NCI-H1436 treated with DMSO at 0.1 percent for 48 hours (cell line): ENCODE data around the gene SCRT2.
"Not testable (repeated sequence)": the region's sequence is repeated elsewhere in the genome, so short reads cannot be mapped to it uniquely, and the experiment has no call there.

Source experiments
- DNase-seq: peaks from one replicate; lab custom pipeline; 2025; lab: John Stamatoyannopoulos, UW

The SCRT2 gene

DNA sequence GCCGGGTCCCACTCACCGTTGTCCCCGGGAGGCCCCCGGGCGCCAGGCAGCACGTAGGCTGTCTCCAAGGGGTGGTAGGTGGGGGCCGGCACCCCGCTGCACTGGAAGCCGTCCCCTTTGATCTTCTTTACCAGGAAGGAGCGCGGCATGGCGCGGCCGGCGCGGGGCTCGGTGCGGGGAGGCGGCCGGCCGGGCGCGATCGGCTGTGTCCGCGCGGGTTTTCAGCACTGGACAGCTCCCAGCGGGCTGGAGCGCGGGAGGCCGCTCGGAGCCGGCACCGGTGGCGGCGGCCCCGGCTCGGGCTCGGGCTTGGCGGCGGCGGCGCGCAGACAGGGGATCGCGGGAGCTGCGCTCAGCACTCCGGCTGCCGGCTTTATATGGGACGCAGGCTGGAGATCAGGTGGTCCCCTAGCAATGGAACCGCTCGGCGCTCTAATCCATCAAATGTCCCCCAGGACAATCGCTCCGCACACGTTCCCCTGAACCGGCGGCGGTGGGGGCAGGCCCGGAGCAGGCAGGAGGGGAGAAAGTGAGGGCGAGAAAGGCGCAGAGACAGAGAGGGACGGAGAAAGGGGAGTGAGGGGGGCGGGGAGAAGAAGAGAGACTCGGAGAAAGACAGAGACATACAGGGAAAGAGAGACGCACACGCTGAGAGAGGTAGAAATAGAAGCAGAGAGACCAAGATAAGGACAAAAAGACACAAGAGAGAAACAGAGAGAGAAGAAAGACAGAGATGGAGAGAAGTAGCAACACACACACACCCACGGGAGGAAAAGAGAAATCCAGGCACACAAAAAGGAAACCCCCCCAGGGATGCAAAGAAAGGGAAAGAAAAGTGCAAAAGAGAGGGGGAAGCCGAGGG, at the start of gene SCRT2:
Gene SCRT2, minus strand, starts transcription at position 350 of the 862 bp plus-strand sequence. Its CDS starts 201 bp downstream, at position 149.
- DNase-seq, result no peak

DNA sequence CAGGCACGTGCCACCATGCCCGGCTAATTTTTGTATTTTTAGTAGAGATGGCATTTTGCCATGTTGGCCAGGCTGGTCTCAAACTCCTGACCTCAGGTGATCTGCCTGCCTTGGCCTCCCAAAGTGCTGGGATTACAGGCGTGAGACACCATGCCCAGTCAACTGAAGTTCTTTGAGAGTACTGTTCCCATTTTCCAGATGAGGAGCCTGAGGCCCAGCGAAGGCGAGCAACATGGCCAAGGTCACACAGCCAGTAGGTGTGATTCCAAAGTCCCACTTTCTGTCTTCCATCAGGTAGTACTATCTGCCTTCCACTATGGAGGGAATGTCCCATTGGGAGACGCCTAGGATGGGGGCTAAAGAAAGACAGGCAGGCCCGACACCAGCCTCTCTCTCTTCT, 49.2 kb upstream of the SCRT2 start:
- not testable (repeated sequence) for DNase-seq

DNA sequence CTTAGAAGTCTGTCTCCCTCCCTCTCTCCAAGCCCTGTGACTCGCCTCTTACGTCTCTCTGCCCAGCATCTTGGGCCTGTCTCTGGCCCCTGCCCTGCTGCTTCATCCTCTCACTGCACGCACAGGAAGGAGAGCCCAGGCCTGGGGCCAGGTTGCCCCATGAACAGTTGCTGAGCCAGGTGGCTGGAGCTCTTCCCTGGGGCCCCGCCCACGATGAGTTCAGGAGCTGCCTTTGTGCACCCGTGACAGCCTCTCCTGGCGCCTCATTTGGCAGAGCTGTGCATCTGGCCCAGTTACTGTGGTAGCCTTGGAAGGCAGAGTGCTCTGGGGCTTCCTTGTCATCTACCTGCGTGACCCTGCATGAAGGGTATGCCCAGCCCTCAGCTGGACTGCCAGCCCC, 48.2 kb upstream of the SCRT2 start:
- no peak for DNase-seq

DNA sequence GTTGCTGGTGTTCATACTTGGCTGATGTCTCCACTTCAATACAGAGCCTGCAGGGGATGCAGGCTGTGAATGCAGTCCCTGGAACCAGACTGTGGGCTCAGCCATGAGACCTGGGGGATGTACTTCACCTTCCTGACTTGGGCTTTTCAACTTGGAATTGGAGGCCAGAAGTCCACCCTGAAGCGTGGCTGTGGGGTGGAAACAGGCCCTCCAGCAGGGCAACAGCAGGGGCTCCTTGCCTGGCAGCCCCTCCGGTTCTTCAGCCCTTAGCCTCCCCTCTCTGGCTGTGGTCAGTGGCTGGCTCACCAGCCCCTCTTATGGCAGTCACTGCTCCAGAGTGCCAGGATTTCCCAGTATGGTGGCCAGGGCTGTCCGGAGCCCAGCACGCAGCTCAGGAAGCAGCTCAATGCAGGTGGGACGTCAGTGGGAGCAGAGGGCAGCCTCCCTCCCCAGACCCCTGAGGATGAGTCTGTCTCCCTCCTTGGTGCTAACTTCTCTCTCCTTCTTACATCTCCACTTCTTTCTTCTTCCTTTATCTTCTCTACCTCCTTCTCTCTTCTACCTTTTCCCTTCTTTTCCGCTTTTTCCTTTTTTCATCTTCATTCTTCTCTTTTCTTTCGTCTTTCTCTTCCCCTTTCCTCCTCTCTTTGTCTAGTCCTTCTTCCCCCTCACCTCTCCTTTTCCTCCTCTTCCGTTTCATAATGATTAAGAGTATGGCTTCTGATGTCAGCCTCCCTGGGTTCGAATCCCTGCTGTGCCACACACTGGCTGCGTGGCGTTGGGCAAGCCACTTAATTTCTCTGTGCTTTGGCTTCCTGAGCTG, 47.4 kb upstream of the SCRT2 start:
- no peak for DNase-seq

DNA sequence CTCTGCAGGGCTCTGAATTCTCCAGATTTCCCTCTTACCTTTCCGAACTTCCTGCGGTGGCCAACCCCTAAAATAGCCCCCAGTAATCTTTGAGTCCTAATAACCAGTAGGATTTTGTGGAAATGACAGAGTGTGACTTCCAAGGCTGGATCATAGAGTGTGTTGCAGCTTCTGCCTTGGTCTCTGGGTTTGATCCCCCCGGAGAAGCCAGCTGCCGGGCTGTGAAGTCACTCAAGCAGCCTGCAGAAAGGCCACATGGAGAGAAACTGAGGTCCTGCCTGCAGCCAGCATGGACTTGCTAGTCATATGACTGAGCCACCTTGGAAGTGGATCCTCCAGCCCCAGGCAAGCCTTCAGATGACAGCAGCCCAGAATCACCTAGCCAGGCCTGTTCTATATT, 46.3 kb upstream of the SCRT2 start:
- no peak for DNase-seq

DNA sequence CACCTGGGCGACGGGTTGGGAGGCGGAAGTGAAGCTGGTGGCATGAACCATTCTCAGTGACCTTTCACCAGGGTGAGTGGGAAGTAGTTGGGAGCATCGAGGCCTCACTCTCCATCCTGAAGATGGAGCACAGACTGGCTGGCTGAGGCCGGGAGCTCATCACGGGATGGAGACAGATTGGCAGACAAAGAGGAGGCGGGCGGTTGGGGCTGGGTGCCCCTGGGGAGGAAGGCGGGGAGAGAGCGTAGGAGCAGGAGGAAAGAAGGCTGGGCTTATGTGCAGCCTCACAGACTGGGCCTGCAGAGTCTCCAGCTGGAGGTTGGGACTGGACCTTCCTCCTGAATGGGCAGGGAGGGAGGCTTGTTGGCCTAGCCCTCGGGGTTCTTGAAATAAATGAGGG, 44.2 kb upstream of the SCRT2 start:
- DNase-seq, result no peak

DNA sequence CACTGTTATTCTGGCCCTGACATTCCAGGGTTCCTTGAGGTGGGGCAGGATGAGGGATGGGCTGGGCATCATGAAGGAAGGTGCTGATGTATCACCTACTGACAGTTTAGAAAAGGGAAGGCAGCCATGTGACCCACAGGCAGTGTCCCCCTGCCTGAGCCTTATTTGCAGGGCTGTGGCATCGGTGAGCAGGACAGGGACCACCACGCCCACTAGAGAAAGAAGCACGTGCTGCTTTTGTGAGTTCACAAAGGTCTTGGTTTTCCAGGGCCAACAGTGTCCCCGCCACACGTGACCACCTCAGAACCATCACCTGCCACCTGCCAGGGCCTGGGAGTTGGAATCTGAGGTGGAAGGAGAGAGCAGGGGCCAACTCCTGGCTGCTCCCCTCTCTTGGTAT, 43.5 kb upstream of the SCRT2 start:
- no peak for DNase-seq

DNA sequence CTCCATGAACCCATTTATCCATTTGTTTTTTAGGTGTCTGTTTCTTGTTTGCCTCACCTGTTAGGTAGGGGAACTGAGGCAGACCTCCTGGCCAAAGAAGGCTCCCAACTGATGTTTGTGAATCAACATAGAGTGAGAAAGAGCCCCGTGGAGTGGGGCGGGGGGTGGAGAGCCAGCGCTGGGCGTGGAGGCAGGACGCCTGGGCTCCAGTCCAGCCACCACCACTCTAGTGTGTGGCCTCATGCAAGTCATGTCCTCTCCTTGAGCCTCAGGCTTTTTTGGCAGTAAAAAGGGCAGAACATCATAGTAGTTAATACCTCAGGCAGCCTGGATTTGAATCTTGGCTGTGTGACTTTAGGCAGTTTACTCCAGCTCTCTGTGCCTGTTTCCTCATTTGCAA, 42.2 kb upstream of the SCRT2 start:
- DNase-seq, result no peak

DNA sequence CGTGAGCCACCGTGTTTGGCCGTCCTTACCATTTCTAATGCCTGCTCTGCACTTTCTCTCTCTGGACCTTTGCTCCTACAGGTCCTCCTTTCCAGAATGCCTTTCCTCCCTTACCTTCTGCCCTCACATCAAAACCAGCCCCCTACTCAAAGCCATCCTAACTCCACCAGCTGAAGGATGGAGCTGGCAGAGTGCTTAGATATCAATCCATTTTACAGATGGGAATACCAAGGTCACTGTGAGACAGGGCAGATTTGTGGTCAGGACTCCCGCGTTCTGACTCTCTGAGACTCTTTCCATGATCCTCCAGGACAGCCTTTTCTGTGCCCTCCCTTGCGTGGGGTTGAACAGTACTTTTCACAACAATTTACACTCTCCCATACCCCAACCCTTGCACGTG, 41.7 kb upstream of the SCRT2 start:
- DNase-seq, result no peak

DNA sequence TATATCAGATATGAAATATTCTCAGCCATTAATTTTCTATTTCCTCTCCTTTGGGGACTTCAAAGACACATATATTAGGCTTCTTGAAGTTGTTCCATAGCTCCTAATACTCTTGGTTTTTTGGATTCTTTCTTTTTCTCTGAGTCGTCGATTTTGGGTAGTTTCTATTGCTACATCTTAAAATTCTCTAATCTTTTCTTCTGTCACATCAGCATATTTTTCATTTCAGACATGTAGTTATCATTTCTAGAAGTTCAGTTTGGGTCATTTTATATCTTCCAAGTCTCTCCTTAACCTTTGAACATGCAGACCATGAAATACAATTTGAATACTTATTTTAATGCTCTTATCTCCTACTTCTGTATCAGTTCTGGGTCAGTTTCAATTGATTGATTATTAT, 38.9 kb upstream of the SCRT2 start:
- DNase-seq, result no peak

DNA sequence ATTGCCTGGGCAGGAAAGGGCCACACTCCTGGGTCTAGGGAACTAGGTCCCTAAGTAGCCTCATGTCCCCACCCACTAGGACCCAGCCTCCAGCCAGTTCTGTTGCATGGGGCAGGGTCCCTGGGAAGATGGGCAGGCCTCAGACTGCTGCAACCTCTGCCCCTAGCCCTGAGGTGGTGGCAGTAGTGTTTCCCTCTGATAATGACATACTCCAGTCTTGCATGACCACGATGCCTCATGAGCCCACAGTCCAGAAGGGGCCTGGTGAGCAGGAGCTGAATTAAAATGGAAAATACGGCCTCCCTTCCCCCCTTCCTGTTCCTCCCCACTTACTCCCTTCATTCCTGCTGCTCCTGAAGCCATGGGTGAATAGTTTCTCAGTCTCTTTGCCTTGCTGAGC, 36.0 kb upstream of the SCRT2 start:
- no peak for DNase-seq

DNA sequence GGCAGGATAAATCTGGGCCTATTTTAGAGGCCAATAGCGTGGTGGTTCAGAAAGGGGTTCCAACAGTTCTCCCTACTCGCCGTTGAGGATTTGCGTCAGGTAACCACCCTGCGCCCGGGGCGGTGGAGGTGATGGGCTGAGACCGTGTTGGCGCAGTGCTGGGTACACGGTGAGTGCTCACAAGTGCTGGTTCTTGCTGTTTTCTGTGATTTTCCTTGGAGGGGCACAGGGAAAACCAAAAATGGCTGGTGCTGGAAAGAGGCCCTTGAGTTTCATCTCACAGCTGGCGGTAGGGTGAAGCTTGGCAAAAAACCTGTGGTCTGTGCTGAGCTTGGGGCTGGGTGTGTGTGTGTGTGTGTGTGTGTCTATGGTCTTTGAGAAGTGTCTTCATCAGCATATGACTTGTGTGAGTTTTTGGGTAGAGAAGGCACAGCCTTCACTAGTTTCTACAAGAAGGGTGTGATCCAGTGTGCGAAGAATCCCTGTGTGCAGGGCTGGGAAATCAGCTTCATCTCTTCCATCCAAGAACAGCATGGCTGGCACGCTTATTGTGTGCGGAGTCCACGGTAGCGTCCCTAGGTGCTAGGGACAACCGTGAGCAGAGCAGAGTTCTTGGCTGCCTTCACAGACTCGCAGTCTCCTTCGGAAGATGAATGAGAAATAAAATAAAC, 35.3 kb upstream of the SCRT2 start:
- no peak for DNase-seq

DNA sequence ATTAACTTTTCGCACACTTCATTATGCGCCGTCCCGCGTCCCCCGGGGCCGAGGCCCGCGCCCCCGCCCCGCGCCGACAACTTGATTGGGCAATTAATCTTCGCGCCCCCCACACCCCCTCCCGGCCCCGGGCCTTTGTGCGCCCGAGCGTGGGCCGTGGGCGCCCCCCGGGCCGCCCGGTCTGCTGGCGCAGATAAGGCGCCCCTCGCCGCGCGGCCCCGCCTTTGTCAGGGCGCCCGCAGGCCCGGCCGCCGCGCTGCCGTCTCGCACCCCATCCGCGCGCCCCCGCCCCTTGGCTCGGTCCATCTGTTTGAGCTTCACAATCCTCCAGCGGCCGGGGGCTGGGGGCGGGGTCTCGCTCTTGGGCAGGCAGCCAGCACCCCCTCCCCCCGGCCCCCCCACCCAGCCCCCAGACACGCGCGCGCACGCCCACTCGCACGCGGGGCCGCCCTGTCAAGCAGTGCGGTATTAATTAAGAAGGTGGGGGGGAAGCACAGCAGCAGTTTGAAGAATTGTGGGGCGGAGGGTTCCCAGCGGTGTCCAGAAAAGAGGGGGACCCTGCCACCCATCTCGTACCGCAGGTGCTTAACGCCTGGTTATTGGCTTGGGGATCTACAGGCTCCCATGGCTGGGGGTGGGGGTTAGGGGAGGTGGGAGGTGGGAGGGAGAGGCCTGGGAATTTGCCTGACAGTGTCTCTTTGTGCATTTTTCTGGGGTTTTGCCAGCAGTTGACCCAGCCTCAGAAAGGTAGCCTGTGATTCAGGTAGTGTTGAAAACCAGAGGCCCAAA, 34.6 kb upstream of the SCRT2 start:
- no peak for DNase-seq

DNA sequence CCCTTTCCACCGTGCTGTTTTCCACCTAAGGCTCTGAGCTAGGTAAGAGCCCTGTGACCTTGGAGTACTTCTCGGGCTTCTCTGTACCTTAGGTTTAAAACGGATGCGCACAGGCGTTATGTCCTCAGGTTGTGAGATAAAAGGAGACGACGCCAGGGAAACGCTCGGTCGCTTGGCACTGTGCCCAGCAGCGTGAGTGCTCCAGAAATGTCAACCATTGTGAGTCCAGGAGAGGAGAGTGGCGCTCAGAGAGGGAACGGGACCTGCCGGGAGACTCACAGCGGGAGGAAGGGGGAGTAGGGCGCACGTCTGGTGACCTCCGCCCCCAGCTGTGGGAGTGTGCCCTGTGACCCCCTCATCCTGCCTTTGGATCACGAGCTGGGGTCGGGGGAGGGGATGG, 33.8 kb upstream of the SCRT2 start:
- DNase-seq, result no peak

DNA sequence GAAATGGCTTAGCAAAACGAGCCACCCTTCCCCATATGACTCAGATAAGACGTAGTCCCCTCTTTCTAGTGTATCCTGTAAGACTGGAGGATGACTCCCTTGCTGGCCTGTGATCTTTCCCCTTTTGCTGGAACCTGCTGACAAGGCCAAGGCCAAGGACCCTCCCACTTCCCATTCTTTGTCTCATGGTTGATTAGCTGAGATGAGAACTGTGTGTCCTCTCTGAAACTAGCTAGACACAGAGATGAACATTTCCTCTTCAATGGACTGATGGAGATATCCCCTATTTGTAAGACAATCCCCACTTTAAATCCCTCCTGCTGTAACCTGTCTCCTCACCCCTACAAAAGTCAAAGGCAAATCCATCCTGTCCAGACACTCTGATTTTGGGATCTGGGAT, 33.4 kb upstream of the SCRT2 start:
- DNase-seq, result no peak

DNA sequence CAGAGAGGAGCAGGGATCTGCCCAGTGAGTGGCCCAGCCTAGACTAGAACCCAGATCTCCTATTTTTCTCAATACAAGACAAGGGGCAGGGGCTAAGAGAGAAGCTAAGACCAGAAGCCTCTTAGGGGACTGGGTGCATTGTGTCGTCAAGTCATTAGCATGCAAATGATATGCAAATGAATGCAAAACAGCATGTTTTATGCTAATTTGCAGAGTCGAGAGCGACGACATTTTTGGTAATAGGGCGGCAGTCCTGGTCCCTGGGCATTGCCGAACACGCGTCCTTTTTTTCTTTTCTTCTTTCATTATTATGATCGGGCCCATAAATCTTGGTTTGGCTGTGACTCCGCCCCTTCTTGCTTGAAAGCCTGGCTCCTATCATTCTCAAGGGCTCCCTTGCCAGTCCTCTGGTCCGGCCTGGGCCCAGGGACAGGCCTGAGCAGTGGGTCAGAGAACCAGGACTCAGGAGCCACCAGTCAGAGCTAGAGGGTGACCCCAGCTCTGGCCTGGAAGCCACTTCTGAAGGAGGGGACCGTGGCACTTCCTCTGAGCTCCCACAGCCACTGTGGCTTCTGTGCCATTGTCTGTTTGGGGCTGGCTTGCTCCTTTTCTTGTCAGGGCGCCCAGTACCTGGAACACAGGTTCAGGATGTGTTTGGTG, 32.0 kb upstream of the SCRT2 start:
- no peak for DNase-seq

DNA sequence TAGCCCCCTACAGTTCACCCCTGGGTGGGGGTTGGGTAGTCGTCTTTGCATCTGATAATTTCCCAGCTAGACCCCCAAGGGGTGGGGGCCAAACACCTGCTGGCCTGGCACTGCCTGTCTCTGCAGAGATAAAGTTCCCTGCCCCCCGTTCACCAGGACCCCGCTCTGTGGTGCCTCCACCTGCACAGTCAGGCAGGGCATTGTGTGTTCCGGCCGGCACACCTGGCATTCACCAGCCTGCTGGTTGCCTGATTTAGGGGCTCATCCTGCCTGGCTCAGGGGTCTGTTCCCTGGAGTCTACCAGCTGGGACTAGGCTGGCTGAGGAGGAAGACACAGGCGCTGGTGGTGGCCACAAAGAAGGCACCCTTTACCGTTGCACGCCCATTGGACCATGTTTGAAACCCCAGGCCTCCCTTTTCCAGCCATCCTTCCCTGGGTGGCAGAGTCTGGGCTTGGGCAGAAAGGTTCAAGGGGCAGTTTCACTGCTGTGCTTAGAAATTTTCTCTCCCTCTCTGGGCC, 30.8 kb upstream of the SCRT2 start:
- DNase-seq, result no peak

DNA sequence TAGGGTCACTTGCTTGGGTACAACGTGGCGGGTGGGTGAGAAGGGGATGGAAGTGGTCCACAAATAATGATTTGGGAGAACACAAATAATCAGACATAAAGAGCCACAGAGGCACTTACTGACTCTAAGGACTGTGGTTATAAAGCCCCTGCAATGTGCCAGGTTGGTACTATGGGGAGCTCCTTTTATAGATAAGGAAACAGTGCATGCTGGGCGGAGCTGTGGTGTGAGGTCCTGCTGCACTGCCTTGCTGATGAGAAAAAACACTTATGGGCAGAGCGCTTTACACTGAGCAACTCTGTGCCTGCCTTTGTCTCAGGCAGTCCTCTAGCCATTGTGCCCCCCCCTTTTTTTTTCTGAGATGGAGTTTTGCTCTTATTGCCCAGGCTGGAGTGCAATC, 29.1 kb upstream of the SCRT2 start:
- DNase-seq, result no peak

DNA sequence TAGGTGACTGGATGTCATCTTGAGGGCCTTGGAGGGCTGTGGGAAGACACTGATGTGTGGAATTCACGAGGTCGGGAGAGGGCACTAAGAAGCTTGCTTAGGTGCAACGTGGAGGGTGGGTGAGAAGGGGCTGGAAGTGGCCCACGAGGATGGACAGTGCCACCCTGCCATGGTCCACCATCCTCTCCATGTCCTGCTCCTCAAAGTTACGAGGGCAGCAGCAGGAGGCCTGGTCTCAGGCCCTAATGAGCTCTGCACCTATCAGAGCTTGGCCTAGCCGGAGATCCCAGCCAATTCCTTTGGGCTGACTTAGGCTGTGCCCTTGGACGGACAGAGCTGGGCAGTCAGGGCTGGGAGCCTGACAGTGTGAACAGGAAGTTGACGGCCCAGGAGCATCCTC, 27.8 kb upstream of the SCRT2 start:
- DNase-seq, result no peak

DNA sequence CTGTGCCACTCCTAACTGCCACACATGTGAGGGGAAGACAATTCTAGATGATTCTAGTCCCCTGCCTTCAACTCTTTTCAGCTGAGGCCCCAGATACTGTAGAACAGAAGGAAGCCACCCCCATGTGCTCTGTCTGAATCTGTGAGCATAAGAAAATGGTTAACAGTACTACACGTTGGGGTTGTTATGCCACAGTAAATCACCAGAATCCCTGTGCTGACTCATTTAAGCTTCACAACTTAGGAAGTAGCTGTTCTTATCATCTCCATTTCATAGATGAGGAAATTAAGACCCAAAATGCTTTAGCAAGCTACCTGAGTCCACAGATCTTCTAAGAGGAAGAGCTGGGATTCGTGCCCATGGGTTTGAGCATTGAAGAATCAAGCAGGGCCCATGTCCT, 27.4 kb upstream of the SCRT2 start:
- no peak for DNase-seq
